Astrocyte of the spinal cord (primary cell): Measurements from ENCODE around the gene SENP1.

Experiments
- DNase-seq: peaks from one replicate; pipeline ENCODE4 v3.0.0; 2011; ENCODE audit warnings: low read depth, low spot score
- H3K4me3 ChIP-seq: 2 replicates; pipeline ENCODE4 v1.5.1; 2011; ENCODE audit warnings: low read depth, mild to moderate bottlenecking, low read length, moderate library complexity
- in situ Hi-C: cut with HindIII; loops from 2 replicates; pipeline ENCODE4 v1.10.0; 2017; ENCODE audit warnings: low sequenced_read_pairs
- TF ChIP-seq, protein P1 (sequence below): IDR thresholded peaks from 2 replicates; pipeline ENCODE4 v1.5.1; 2012; ENCODE audit warnings: low read depth, mild to moderate bottlenecking, low read length, inconsistent platforms

SENP1 gene

DNA sequence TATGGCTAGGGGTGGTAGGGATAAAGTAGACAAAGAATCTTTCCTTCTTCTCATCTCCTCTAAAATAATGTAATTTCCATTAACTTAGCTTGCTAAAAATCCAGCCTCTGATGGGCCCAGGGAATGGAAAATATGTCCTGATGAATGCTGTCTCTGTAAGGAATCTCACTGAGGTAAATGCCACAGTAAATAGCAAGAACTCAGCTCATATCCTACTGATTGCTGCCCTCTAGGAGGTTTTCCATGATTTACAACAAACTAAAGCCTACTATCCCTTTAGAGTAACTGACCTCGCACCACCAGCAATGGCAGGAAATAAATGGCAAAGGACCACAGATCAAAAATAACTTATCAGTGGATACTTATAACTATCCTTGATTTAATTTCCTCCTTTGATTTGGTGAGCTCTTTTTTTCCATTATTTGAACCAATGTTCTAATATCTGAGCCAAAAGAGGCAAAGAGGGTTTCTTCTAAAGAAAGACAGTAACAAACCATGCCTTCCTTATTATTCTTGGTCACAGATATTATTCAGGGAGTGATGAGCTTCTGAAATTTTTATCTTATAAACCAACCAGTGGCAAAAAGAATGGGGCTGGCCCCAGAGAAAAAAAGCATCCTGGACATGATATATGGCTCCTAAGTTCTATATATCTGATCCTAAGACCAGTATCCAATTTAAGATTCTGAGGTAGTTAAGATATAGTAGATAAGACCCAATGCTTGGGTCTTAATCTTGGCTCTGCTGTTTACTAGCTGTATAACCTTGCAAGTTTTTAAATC lies 43.8 kb downstream of the SENP1 start:
- in situ Hi-C loops: no loop called here
- TF ChIP-seq, protein P1, sequence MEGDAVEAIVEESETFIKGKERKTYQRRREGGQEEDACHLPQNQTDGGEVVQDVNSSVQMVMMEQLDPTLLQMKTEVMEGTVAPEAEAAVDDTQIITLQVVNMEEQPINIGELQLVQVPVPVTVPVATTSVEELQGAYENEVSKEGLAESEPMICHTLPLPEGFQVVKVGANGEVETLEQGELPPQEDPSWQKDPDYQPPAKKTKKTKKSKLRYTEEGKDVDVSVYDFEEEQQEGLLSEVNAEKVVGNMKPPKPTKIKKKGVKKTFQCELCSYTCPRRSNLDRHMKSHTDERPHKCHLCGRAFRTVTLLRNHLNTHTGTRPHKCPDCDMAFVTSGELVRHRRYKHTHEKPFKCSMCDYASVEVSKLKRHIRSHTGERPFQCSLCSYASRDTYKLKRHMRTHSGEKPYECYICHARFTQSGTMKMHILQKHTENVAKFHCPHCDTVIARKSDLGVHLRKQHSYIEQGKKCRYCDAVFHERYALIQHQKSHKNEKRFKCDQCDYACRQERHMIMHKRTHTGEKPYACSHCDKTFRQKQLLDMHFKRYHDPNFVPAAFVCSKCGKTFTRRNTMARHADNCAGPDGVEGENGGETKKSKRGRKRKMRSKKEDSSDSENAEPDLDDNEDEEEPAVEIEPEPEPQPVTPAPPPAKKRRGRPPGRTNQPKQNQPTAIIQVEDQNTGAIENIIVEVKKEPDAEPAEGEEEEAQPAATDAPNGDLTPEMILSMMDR: no peak

DNA sequence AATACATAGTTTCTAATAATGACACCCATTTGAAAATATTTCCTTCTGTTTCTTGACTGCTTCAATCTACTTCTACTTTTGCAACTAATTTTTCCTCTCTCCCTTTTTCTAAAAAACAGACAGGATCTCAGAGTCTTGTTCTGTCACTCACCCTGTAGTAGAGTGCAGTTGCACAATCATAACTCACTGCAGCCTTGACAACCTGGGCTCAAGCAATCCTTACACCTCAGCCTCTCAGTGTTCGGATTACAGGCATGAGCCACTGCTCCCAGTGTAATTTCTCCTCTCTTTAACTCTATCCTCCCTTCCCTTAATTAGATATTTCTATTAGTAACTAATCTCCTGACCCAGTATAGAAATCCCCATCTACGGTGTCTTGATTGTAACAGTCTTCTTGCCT lies 45.4 kb downstream of the SENP1 start:
- TF ChIP-seq, protein P1: no peak
- no peak for DNase-seq
- H3K4me3 ChIP-seq: no peak overlapping the region
- in situ Hi-C loops: no loop called here

More for the DNA sequence above, 43.8 kb downstream of the SENP1 start:
- H3K4me3 ChIP-seq: no peak overlapping the region
- DNase-seq: no peak

DNA sequence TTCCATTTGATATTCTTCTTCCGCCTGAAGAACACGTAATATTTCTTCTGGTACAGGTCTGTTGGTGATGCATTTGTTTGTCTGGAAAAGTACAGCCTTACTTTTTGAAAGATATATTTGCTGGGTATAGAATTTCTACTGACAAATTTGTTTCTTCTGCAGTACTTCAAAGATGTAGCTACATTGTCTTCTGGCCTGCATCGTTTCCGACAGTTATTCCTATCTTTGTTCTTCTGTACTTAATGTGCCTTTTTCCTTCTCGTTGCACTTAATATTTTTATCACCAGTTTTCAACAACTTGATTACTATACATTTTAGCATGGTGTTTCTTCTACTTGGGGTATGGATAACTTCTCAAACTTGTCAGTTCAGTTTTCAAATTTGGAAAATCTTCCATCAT lies 47.1 kb downstream of the SENP1 start:
- TF ChIP-seq, protein P1: no peak
- no peak overlapping the region for H3K4me3 ChIP-seq
- DNase-seq: no peak
- in situ Hi-C loops: no loop called here

DNA sequence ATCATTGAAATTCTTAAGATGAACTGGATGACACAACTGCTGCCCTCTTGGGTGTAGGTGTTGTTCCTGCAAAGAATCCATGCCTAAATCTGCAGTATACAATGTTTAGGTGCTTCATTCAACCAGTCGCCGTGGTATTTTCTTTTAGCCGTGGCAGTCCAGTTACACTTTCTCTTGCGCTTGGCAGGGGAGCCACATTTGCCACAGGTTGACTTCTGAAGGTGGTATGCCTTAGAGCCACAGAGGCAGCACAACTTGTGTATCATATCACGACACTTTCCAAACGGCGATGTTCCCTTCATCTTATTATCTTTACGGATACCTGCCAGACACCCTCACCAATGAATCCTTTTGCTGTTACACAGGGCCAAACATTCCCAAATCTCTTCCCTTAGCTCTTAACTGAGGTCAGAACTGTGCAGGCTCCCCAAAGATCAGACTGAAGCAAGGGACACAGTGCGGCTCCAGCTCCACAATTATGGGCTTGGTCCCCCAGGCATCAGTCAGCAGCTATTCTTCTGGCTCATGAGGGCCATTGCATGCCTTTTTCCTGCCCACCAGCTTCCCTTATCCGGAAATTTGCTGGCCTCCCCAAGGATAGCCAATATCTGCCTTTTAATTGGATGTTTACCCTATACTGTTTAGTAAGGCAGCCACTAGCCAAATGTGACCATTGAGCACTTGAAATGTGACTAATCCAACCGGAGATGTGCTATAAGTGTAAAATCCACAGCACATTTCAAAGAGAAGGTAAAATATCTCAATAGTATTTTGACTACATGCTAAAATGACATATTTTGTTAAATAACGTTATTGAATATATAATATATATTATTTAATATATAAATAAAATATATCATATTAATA lies 50.7 kb downstream of the SENP1 start:
- no peak overlapping the region for H3K4me3 ChIP-seq
- no peak for DNase-seq
- in situ Hi-C loops: no loop called here
- TF ChIP-seq, protein P1: no peak

DNA sequence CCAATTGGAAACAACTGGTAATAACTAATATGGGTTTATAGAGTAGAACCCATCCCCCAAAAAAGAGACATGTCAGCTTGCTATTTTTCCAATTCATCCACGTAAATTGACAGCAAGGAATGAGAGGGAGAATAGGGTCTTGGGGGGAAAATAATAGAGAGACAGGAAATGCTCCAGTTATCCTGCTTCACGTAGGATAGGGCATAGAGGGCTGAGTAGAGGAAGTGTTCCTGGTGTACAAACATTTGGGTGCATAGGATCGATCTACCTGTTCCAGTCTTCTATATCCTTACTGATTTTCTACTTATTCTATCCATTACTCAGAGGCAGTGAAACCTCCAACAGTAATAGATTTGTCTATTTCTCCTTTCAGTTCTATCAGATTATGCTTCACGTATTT lies 52.0 kb downstream of the SENP1 start:
- in situ Hi-C loops: no loop called here
- no peak overlapping the region for H3K4me3 ChIP-seq
- no peak for DNase-seq
- TF ChIP-seq, protein P1: no peak

DNA sequence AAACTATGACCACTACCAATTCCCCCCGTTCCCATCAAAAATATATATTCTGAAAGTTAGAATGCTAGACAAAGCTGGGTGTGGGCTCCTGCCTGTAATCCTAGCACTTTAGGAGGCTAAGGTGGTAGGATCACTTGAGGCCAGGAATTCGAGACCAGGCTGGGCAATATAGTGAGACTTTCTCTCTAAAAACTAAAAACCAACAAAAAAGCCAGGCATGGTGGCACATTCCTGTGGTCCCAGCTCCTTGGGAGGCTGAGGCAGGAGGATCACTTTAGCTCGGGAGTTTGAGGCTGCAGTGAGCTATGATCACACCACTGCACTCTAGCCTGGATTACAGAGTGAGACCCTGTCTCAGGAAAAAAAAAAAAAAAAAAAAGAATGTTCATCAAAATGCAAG lies 52.8 kb downstream of the SENP1 start:
- DNase-seq: no peak
- in situ Hi-C loops: no loop called here
- TF ChIP-seq, protein P1: no peak
- H3K4me3 ChIP-seq: no peak overlapping the region
